ENCODE measurements around the gene ATP2A2. TPM values are rescaled to one million over a fixed set of nuclear protein-coding genes. Genes with fewer than 3 reads are reported as not detected.

The ATP2A2 gene
- total and polyA plus RNA-seq, 4 donors = 20.9 to 198 (median 67.6) TPM

GRCh38 chr12:110349514-110350151 lies 68.6 kb downstream of the ATP2A2 start:
- H3K9me3 ChIP-seq (ENCODE audit: control insufficient read depth in 4 of 4, low read length in 3 of 4) = no peaks in the 10 kb centered on the region
- H3K36me3 ChIP-seq (ENCODE audit: control insufficient read depth in 4 of 4, insufficient read depth in 3 of 4, low read depth in 1 of 4, low read length in 3 of 4) = peaks cover 15 to 64% (median 52%) of the 10 kb centered on the region in 4 donors
- H3K4me1 ChIP-seq (ENCODE audit: control insufficient read depth in 4 of 4, insufficient read depth in 4 of 4, low read length in 3 of 4) = no peaks in the 10 kb centered on the region
- no peak overlapping the region for H3K4me3 ChIP-seq (ENCODE audit: low read depth in 1 of 3, low read length in 3 of 3)
- 75% methylated on average over 12 of the region's 12 CpGs for WGBS
- no peaks in the 10 kb centered on the region for H3K27me3 ChIP-seq (ENCODE audit: control insufficient read depth in 4 of 4, insufficient read depth in 4 of 4, low read length in 3 of 4)
- TF ChIP-seq MAX (IDR thresholded peaks at IDR 0.05) (no peak), REST (IDR thresholded peaks at IDR 0.05) (no peak), HNF4A (conservative IDR thresholded peaks at IDR 0.05) (no peak), JUND (IDR thresholded peaks at IDR 0.05) (no peak), HNF4G (IDR thresholded peaks at IDR 0.05) (no peak), FOXA1 (IDR thresholded peaks at IDR 0.05) (no peak), GABPA (IDR thresholded peaks at IDR 0.05 in 1 of 2, conservative IDR thresholded peaks at IDR 0.05 in 1 of 2) (no peak), CTCF (IDR thresholded peaks at IDR 0.05; ENCODE audit: low read depth, low read length, missing input control) (no peak), RXRA (IDR thresholded peaks at IDR 0.05) (no peak)
- DNase-seq (ENCODE audit: low spot score) = no peak
- no peak overlapping the region for H3K9ac ChIP-seq (ENCODE audit: low read depth in 1 of 2, low read length in 2 of 2)
- H3K27ac ChIP-seq (ENCODE audit: low read depth in 1 of 2, low read length in 2 of 2) = no peak overlapping the region

GRCh38 chr12:110351119-110351518 lies 70.1 kb downstream of the ATP2A2 start:
- no peaks in the 10 kb centered on the region for H3K27me3 ChIP-seq (ENCODE audit: control insufficient read depth in 4 of 4, insufficient read depth in 4 of 4, low read length in 3 of 4)
- DNase-seq (ENCODE audit: low spot score) = no peak
- peaks cover 7 to 49% (median 37%) of the 10 kb centered on the region in 4 donors for H3K36me3 ChIP-seq (ENCODE audit: control insufficient read depth in 4 of 4, insufficient read depth in 3 of 4, low read depth in 1 of 4, low read length in 3 of 4)
- no peaks in the 10 kb centered on the region for H3K4me1 ChIP-seq (ENCODE audit: control insufficient read depth in 4 of 4, insufficient read depth in 4 of 4, low read length in 3 of 4)
- H3K9me3 ChIP-seq (ENCODE audit: control insufficient read depth in 4 of 4, low read length in 3 of 4) = no peaks in the 10 kb centered on the region
- no peak overlapping the region for H3K27ac ChIP-seq (ENCODE audit: low read depth in 1 of 2, low read length in 2 of 2)
- no peak overlapping the region for H3K4me3 ChIP-seq (ENCODE audit: low read depth in 1 of 3, low read length in 3 of 3)
- no peak overlapping the region for H3K9ac ChIP-seq (ENCODE audit: low read depth in 1 of 2, low read length in 2 of 2)
- 96% methylated on average over 8 of the region's 8 CpGs for WGBS
- TF ChIP-seq EGR1 (IDR thresholded peaks at IDR 0.05; ENCODE audit: low read depth in 2 of 2) (no peak), REST (IDR thresholded peaks at IDR 0.05) (no peak), SP1 (IDR thresholded peaks at IDR 0.05) (no peak), RAD21 (IDR thresholded peaks at IDR 0.05) (no peak), ATF3 (IDR thresholded peaks at IDR 0.05) (no peak), ZBTB33 (IDR thresholded peaks at IDR 0.05) (no peak), FOXA1 (IDR thresholded peaks at IDR 0.05) (no peak), GABPA (IDR thresholded peaks at IDR 0.05 in 1 of 2, conservative IDR thresholded peaks at IDR 0.05 in 1 of 2) (no peak), RXRA (IDR thresholded peaks at IDR 0.05) (no peak), TAF1 (conservative IDR thresholded peaks at IDR 0.05) (no peak), MAX (IDR thresholded peaks at IDR 0.05) (no peak), HNF4G (IDR thresholded peaks at IDR 0.05) (no peak), FOXA2 (IDR thresholded peaks at IDR 0.05) (no peak), CTCF (IDR thresholded peaks at IDR 0.05; ENCODE audit: low read depth, low read length, missing input control) (no peak), HNF4A (conservative IDR thresholded peaks at IDR 0.05) (no peak)

Data from liver (tissue), 9 donors.